Muscle layer of duodenum (tissue), 2 donors: Measurements from ENCODE around the gene PRAMEF20.
"Not testable (repeated sequence)": the region's sequence is repeated elsewhere in the genome, so short reads cannot be mapped to it uniquely, and the experiment has no call there.

Source experiments
- H3K27ac ChIP-seq: one replicate; pipeline ENCODE4 v1.7.0; 2013; ENCODE audit warnings: mild to moderate bottlenecking, low read length
- H3K27me3 ChIP-seq: one replicate; pipeline ENCODE4 v1.7.0; 2013; ENCODE audit warnings: low read depth, mild to moderate bottlenecking, control low read depth, low read length
- H3K36me3 ChIP-seq, 2 donors: one replicate each; pipeline ENCODE4 v1.7.0; 2013; ENCODE audit warnings: low read length in 2 of 2, control low read depth in 1 of 2, mild to moderate bottlenecking in 1 of 2; ENCODE audit not compliant: insufficient read depth in 2 of 2, control insufficient read depth in 1 of 2
- H3K4me1 ChIP-seq, 2 donors: one replicate each; pipeline ENCODE4 v1.7.0; 2013; ENCODE audit warnings: low read length in 2 of 2, mild to moderate bottlenecking in 2 of 2, control low read depth in 1 of 2, moderate library complexity in 1 of 2; ENCODE audit not compliant: insufficient read depth in 2 of 2, control insufficient read depth in 1 of 2
- H3K4me3 ChIP-seq, 2 donors: one replicate each; pipeline ENCODE4 v1.7.0; 2013; ENCODE audit warnings: low read length in 2 of 2, low read depth in 1 of 2, mild to moderate bottlenecking in 1 of 2
- H3K9me3 ChIP-seq, 2 donors: one replicate each; pipeline ENCODE4 v1.7.0; 2013; ENCODE audit warnings: low read length in 2 of 2, control low read depth in 1 of 2, mild to moderate bottlenecking in 1 of 2; ENCODE audit not compliant: control insufficient read depth in 1 of 2
- donor health status: healthy.

Gene PRAMEF20

GRCh38 chr1:13410150-13410549 lies at the start of gene PRAMEF20:
PRAMEF20 (plus strand) TSS chr1:13410450; CDS start chr1:13416355, 5,905 bp downstream.
- not testable (repeated sequence) for H3K27me3 ChIP-seq, H3K4me1 ChIP-seq, H3K36me3 ChIP-seq, H3K27ac ChIP-seq, H3K9me3 ChIP-seq, H3K4me3 ChIP-seq

DNA sequence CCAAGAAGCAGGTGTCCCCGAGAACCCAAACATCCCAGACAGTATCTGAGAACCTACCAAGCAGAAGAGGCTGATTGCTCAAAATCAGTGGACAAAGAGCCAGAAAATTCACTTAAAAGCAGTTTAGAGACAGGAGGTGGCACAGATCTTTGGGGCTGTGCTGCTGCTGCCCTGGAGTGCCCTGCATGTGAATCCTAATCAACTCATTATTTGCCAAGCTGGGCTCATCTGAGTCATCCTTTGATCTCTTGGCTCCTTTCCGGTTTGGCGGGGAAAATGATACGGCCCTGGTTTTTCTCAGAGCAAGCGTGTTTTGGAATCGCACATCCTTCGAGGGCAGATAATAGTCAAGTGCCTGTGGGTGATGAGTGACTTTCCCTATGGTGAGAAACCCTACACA lies 47.9 kb upstream of the PRAMEF20 start:
- H3K4me3 ChIP-seq, H3K9me3 ChIP-seq, H3K27ac ChIP-seq, H3K36me3 ChIP-seq, H3K27me3 ChIP-seq, H3K4me1 ChIP-seq: not testable (repeated sequence)

GRCh38 chr1:13364928-13365327 lies 45.3 kb upstream of the PRAMEF20 start:
- H3K27ac ChIP-seq: not testable (repeated sequence)

GRCh38 chr1:13366536-13366935 lies 43.7 kb upstream of the PRAMEF20 start:
- H3K27ac ChIP-seq, H3K4me1 ChIP-seq, H3K27me3 ChIP-seq: not testable (repeated sequence)

More at GRCh38 chr1:13364928-13365327, 45.3 kb upstream of the PRAMEF20 start:
- not testable (repeated sequence) for H3K27me3 ChIP-seq, H3K4me3 ChIP-seq, H3K36me3 ChIP-seq, H3K9me3 ChIP-seq, H3K4me1 ChIP-seq

GRCh38 chr1:13368544-13368943 lies 41.7 kb upstream of the PRAMEF20 start:
- H3K27ac ChIP-seq, H3K9me3 ChIP-seq, H3K27me3 ChIP-seq, H3K36me3 ChIP-seq, H3K4me1 ChIP-seq, H3K4me3 ChIP-seq: not testable (repeated sequence)

More at GRCh38 chr1:13366536-13366935, 43.7 kb upstream of the PRAMEF20 start:
- not testable (repeated sequence) for H3K36me3 ChIP-seq, H3K4me3 ChIP-seq, H3K9me3 ChIP-seq

DNA sequence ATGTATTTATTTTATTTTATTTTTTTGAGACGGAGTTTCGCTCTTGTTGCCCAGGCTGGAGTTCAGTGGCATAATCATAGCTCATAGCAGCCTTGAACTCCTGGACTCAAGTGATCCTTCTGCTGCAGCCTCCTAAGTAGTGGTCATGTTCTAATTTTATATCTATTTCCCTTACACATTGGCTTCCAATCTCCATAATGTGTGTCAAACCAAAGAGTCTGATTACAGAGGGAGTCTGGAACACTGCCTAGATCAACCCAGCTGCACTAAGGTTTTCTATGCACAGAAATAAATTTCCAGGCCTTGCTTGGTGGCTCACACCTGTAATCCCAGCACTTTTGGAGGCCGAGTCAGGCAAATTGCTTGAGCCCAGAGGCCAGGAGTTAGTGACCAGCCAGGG lies 31.3 kb upstream of the PRAMEF20 start:
- H3K4me3 ChIP-seq, H3K27me3 ChIP-seq, H3K4me1 ChIP-seq, H3K9me3 ChIP-seq, H3K27ac ChIP-seq, H3K36me3 ChIP-seq: not testable (repeated sequence)

DNA sequence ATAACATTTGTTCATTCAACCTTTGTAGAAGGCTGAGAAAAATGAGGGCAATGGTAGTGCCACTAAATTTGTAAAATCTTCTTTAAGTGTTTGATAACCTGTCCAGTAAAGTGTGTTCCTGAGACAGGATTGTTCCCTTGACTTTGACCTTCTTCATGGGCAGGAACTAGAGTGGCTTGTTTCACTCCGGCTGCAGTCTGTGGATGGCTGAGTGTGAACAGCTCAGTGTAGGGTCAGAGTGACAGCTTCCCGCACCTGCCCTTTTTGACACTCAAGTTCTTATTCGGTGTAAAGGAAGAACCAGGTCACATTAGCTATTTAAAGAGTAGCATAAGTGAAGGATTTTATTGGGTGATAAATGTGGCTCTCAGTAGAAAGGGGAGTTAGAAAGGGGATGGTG lies 29.9 kb upstream of the PRAMEF20 start:
- H3K27me3 ChIP-seq, H3K9me3 ChIP-seq, H3K36me3 ChIP-seq, H3K27ac ChIP-seq, H3K4me1 ChIP-seq, H3K4me3 ChIP-seq: not testable (repeated sequence)

DNA sequence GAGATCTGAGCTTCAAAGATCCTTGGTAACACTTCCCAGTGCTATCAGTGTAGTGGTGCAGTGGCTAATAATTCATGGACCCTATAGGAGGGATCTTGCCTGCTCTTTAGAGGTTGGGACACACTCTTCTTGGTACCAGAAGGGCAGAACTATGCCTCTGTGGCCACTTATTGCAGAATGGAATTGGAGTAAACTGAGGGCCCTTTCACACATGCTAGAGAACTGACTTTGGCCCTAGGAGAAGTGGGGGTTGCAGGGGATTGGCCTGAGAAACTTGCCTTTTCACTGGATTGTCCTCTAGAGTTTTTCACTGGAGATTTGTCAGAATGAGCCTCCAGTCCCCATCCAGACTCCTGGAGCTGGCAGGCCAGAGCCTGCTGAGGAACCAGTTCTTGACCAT lies 20.9 kb upstream of the PRAMEF20 start, which contains the start of gene PRAMEF17:
TSS of gene PRAMEF17 (plus strand) at position 301 of the 400 bp plus-strand sequence. CDS start at position 327, 26 bp downstream.
- H3K27ac ChIP-seq, H3K9me3 ChIP-seq, H3K4me1 ChIP-seq, H3K4me3 ChIP-seq, H3K27me3 ChIP-seq, H3K36me3 ChIP-seq: not testable (repeated sequence)

GRCh38 chr1:13393004-13393403 lies 17.2 kb upstream of the PRAMEF20 start:
- not testable (repeated sequence) for H3K27ac ChIP-seq

GRCh38 chr1:13394761-13395160 lies 15.5 kb upstream of the PRAMEF20 start:
- not testable (repeated sequence) for H3K4me3 ChIP-seq, H3K27ac ChIP-seq, H3K27me3 ChIP-seq, H3K9me3 ChIP-seq, H3K4me1 ChIP-seq, H3K36me3 ChIP-seq

More at GRCh38 chr1:13393004-13393403, 17.2 kb upstream of the PRAMEF20 start:
- H3K9me3 ChIP-seq, H3K4me1 ChIP-seq, H3K4me3 ChIP-seq, H3K27me3 ChIP-seq, H3K36me3 ChIP-seq: not testable (repeated sequence)

GRCh38 chr1:13395311-13395710 lies 14.9 kb upstream of the PRAMEF20 start:
- not testable (repeated sequence) for H3K4me3 ChIP-seq, H3K36me3 ChIP-seq, H3K4me1 ChIP-seq

DNA sequence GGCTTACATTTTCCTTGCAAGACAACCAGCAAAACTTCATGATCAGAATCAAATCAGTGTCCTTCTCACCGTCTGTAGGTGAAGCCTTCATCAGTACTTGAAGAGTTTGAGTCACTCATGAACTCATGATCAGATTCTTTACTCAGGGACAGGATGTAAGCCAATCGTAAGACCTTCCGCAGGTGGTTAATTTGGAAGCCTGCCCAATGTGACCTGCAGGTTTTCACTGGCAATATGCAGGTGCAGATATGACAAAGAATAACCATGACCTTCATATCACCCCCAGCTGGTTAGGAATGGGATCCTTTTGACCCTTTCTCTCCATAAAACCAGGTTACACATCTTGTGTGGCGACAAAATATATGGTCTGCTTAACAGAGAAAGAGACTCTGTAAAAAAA lies 2.4 kb upstream of the PRAMEF20 start:
- no peaks in the 10 kb centered on the region for H3K4me1 ChIP-seq
- no peaks in the 10 kb centered on the region for H3K27me3 ChIP-seq
- H3K36me3 ChIP-seq: no peaks in the 10 kb centered on the region
- H3K27ac ChIP-seq: no peak overlapping the region
- no peak overlapping the region for H3K4me3 ChIP-seq
- H3K9me3 ChIP-seq: peaks cover 0 to 3% of the 10 kb centered on the region in 2 donors

More at GRCh38 chr1:13395311-13395710, 14.9 kb upstream of the PRAMEF20 start:
- H3K27me3 ChIP-seq, H3K9me3 ChIP-seq, H3K27ac ChIP-seq: not testable (repeated sequence)
